Ovary (tissue), 3 donors: Measurements from ENCODE around the gene NDE1.

ENCODE experiments used
- CTCF ChIP-seq, 3 donors: fragments of 450-650 bp in 2 of 3; fragments of 200-600 bp in 1 of 3; IDR thresholded peaks; one replicate each; pipeline versions ENCODE4 v1.5.1 to v1.8.0; 2016 to 2022; ENCODE audit warnings: antibody characterized with exemption in 3 of 3, mild to moderate bottlenecking in 1 of 3
- EP300 ChIP-seq: sonication (generic); formaldehyde crosslinking; IDR thresholded peaks from one replicate; pipeline ENCODE4 v1.6.1; 2017; ENCODE audit warnings: antibody characterized with exemption
- donor health status: DM: no; HTN: no; CAD: no.

- TF ChIP-seq EP300 (no peak), CTCF (IDR thresholded peaks at IDR 0.05) (no peak)
These were observed 51.3 kb downstream of the NDE1 start for GRCh38 chr16:15701367-15701766.
